ENCODE measurements around the gene PMFBP1. TPM values are rescaled to one million over a fixed set of nuclear protein-coding genes. Genes with fewer than 3 reads are reported as not detected.

PMFBP1 gene
- total RNA-seq, 4 donors from 2014 or later = 1.2 to 1.4 TPM; not detected in 2

DNA sequence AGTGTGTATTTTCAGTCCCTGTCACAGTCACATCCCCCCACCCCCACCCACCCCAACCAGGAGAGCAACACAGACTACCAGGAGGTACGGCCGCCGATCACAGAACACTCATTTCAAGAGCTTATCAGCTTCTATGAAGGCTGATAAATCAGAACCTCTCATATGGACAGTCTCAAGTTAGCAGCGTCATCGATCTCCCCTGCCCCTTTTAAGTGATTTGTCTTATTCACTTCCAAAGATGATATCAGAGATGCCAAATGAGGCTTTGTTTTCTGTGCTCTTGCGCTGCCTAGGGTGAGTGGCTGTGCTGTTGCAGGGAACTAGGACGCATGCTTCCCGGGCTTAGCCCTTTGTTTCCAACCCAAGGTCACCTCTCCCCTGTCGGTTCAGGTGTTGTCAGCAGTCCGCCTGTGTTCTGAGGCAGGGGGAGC, 26.8 kb upstream of the PMFBP1 start:
- H3K9me3 ChIP-seq = no peaks in the 10 kb centered on the region
- H3K36me3 ChIP-seq = no peaks in the 10 kb centered on the region
- no peak for DNase-seq
- intact Hi-C loops (cut with DNase I; ENCODE audit: low total_unique reads) = no loop called here
- TF ChIP-seq POLR2A (IDR thresholded peaks at IDR 0.05) = no peak
- TF ChIP-seq, protein P1, sequence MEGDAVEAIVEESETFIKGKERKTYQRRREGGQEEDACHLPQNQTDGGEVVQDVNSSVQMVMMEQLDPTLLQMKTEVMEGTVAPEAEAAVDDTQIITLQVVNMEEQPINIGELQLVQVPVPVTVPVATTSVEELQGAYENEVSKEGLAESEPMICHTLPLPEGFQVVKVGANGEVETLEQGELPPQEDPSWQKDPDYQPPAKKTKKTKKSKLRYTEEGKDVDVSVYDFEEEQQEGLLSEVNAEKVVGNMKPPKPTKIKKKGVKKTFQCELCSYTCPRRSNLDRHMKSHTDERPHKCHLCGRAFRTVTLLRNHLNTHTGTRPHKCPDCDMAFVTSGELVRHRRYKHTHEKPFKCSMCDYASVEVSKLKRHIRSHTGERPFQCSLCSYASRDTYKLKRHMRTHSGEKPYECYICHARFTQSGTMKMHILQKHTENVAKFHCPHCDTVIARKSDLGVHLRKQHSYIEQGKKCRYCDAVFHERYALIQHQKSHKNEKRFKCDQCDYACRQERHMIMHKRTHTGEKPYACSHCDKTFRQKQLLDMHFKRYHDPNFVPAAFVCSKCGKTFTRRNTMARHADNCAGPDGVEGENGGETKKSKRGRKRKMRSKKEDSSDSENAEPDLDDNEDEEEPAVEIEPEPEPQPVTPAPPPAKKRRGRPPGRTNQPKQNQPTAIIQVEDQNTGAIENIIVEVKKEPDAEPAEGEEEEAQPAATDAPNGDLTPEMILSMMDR (IDR thresholded peaks at IDR 0.05) = no peak
- no peaks in the 10 kb centered on the region for H3K27me3 ChIP-seq
- no peaks in the 10 kb centered on the region for H3K4me1 ChIP-seq
- no peak overlapping the region for H3K27ac ChIP-seq
- no peak overlapping the region for H3K4me3 ChIP-seq

DNA sequence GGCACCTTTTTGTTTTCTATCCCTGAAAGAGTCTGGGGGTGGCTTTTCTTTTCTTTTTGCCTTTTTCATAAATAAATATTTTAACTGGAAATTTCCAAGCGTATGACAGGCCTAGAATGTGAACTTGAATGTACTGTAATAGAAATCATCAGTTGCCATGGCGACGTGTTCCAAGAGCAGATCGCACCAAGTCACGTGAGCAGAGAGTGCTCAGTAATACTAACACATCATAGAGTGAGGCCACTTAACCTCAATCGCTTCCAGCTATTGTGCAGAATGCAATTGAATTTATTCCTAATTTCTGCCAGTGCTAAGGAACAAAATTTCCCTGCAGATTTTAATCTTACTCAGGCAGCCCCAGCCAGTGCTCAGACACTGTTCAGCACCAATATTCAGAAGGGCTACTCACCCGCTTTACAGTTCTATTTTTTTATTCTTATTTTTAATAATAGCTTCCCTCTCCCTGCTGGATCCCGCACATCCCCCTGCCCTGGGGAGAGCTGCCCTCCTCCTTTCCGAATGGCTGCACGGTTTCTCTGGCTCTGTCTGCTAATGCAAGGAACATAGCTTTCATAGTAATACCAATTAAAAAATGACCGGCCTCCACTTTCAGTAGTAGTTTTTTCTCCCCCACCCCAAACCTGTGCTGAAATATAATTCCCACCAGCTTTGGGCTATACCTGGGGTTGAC, 26.2 kb upstream of the PMFBP1 start:
- H3K4me3 ChIP-seq = no peak overlapping the region
- no peaks in the 10 kb centered on the region for H3K36me3 ChIP-seq
- H3K27me3 ChIP-seq = no peaks in the 10 kb centered on the region
- DNase-seq = no peak
- no peaks in the 10 kb centered on the region for H3K9me3 ChIP-seq
- intact Hi-C loops (cut with DNase I; ENCODE audit: low total_unique reads) = no loop called here
- no peaks in the 10 kb centered on the region for H3K4me1 ChIP-seq
- no peak overlapping the region for H3K27ac ChIP-seq
- TF ChIP-seq, protein P1 (IDR thresholded peaks at IDR 0.05) = no peak
- no peak for TF ChIP-seq POLR2A (IDR thresholded peaks at IDR 0.05)

DNA sequence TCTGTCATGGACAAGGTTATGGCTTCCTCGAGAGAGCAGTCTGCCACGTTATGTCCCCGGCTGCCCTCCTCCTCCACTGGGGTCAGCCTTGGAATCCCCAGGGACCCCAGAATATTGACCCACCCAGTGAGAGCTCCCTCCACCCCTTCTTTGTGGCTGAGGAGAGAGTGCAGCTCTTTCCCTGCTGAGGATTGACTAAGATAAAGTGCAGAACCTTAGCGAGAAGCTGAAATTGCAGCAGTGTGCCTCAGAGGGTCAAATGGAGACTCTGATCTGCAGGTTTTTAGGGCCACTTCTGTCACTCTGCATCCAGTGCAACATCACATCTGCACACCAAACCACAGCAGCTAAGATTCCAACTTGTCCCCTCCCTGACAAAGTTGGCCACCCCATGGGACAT, 25.6 kb upstream of the PMFBP1 start:
- Histone ChIP-seq H3K4me1 (no peaks in the 10 kb centered on the region), H3K4me3 (no peak overlapping the region), H3K27me3 (no peaks in the 10 kb centered on the region), H3K9me3 (no peaks in the 10 kb centered on the region), H3K36me3 (no peaks in the 10 kb centered on the region), H3K27ac (no peak overlapping the region)
- no peak for TF ChIP-seq POLR2A (IDR thresholded peaks at IDR 0.05)
- TF ChIP-seq, protein P1 (IDR thresholded peaks at IDR 0.05) = no peak
- intact Hi-C loops (cut with DNase I; ENCODE audit: low total_unique reads) = no loop called here
- DNase-seq = no peak

DNA sequence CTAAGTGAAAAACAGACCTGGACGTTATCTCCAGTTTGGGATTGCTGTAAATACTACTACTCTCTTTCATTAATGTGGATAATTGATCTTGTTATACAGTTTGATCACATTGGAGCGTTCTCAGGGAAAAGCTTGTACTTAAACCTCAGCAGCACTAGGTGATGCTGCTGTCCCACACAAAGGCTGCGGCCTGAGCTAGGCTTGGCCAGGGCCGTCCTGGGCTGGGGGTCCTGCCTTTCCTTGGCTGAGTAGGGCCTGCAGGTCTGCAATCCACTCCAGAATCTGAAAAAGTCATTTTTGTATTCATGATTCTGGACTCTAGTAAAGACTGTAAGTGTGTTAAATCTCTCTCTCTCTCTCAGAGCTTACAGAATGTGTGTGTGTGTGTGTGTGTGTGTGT, 23.7 kb upstream of the PMFBP1 start:
- Histone ChIP-seq H3K4me3 (no peak overlapping the region), H3K9me3 (no peaks in the 10 kb centered on the region), H3K27ac (no peak overlapping the region), H3K36me3 (no peaks in the 10 kb centered on the region), H3K4me1 (no peaks in the 10 kb centered on the region), H3K27me3 (no peaks in the 10 kb centered on the region)
- TF ChIP-seq, protein P1 (IDR thresholded peaks at IDR 0.05) = no peak
- TF ChIP-seq POLR2A (IDR thresholded peaks at IDR 0.05) = no peak
- intact Hi-C loops (cut with DNase I; ENCODE audit: low total_unique reads) = no loop called here
- DNase-seq = no peak

DNA sequence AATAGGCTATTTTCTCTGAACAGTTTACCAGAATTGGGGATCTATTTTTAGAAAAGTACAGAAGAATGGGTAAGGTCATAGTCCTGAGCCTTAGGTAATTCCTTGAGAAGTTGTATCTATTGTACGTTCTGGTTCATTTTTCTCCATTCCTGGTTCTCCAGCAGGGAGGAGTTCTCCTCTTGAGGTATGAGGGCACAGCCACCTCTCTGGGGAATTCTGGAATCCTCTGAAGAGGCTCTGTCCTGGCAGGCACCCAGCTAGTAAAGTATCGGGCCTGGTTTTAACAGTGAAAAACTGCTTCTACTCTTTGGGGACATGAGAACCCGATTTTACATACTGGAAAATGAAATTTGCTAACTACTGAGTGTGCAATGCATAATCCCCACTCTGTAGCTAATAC, 19.6 kb upstream of the PMFBP1 start:
- DNase-seq = no peak
- H3K4me1 ChIP-seq = no peaks in the 10 kb centered on the region
- H3K27me3 ChIP-seq = no peaks in the 10 kb centered on the region
- intact Hi-C loops (cut with DNase I; ENCODE audit: low total_unique reads) = no loop called here
- no peaks in the 10 kb centered on the region for H3K36me3 ChIP-seq
- no peak overlapping the region for H3K4me3 ChIP-seq
- no peak for TF ChIP-seq POLR2A (IDR thresholded peaks at IDR 0.05)
- TF ChIP-seq, protein P1 (IDR thresholded peaks at IDR 0.05) = no peak
- H3K9me3 ChIP-seq = no peaks in the 10 kb centered on the region
- H3K27ac ChIP-seq = no peak overlapping the region

Data from uterus (tissue), 4 donors.